Middle frontal gyrus (tissue), 1 donor: Measurements from ENCODE around the gene XG.
"Not testable (repeated sequence)": the region's sequence is repeated elsewhere in the genome, so short reads cannot be mapped to it uniquely, and the experiment has no call there.

Experiments used
- DNase-seq: peaks from one replicate; pipeline ENCODE4 v3.0.0-alpha.2; 2015; ENCODE audit warnings: low spot score; ENCODE audit errors: extremely low spot score

Gene XG

GRCh38 chrX:2751874-2752300 lies at the start of gene XG:
Gene XG (plus strand): TSS chrX:2752040. CDS start chrX:2752275, 235 bp downstream.
- not testable (repeated sequence) for DNase-seq

GRCh38 chrX:2703991-2704369 lies 47.9 kb upstream of the XG start:
- no peak for DNase-seq

- DNase-seq = no peak
Observed at GRCh38 chrX:2705046-2705832, 46.6 kb upstream of the XG start.

GRCh38 chrX:2707334-2707760 lies 44.5 kb upstream of the XG start:
- no peak for DNase-seq

- DNase-seq = no peak
Observed at GRCh38 chrX:2708021-2708420, 43.8 kb upstream of the XG start.

GRCh38 chrX:2708592-2709188 lies 43.1 kb upstream of the XG start:
- DNase-seq = no peak

GRCh38 chrX:2709556-2709955 lies 42.3 kb upstream of the XG start:
- no peak for DNase-seq

GRCh38 chrX:2710041-2710840 lies 41.6 kb upstream of the XG start:
- DNase-seq = no peak

GRCh38 chrX:2711441-2711840 lies 40.4 kb upstream of the XG start:
- no peak for DNase-seq

GRCh38 chrX:2712428-2712827 lies 39.4 kb upstream of the XG start:
- DNase-seq = no peak

- DNase-seq = no peak
Observed at GRCh38 chrX:2712890-2713840, 38.7 kb upstream of the XG start.

- DNase-seq = no peak
Observed at GRCh38 chrX:2714551-2714950, 37.3 kb upstream of the XG start.

- DNase-seq = no peak
Observed at GRCh38 chrX:2715066-2715600, 36.7 kb upstream of the XG start.

- no peak for DNase-seq
Observed at GRCh38 chrX:2717312-2717711, 34.5 kb upstream of the XG start.

GRCh38 chrX:2718821-2719220 lies 33.0 kb upstream of the XG start:
- DNase-seq = no peak

GRCh38 chrX:2719774-2720447 lies 31.9 kb upstream of the XG start:
- no peak for DNase-seq

GRCh38 chrX:2723286-2723879 lies 28.5 kb upstream of the XG start:
- DNase-seq = no peak

GRCh38 chrX:2727264-2727663 lies 24.6 kb upstream of the XG start:
- DNase-seq = not testable (repeated sequence)

GRCh38 chrX:2732076-2732475 lies 19.8 kb upstream of the XG start:
- DNase-seq = no peak

- DNase-seq = no peak
Observed at GRCh38 chrX:2732649-2733048, 19.2 kb upstream of the XG start.
